ENCODE measurements around the gene DZIP1L. TPM values are rescaled to one million over a fixed set of nuclear protein-coding genes. Genes with fewer than 3 reads are reported as not detected.

Gene DZIP1L
- polyA plus RNA-seq, 1 donor, result 7.1 TPM

GRCh38 chr3:138030734-138031280 lies 84.6 kb downstream of the DZIP1L start:
- DNase-seq, result no peak

- no peak for DNase-seq
These were observed 87.6 kb downstream of the DZIP1L start for GRCh38 chr3:138027821-138028220.

GRCh38 chr3:138025553-138025952 lies 89.9 kb downstream of the DZIP1L start:
- DNase-seq, result no peak

- no peak for DNase-seq
These were observed 91.7 kb downstream of the DZIP1L start for GRCh38 chr3:138023754-138024153.

GRCh38 chr3:138019281-138020069 lies 95.9 kb downstream of the DZIP1L start:
- no peak for DNase-seq

- no peak for DNase-seq
These were observed 99.3 kb downstream of the DZIP1L start for GRCh38 chr3:138016065-138016464.

- DNase-seq, result no peak
These were observed 102.9 kb downstream of the DZIP1L start for GRCh38 chr3:138012526-138012925.

Other genes starting within 250 kb of the DZIP1L start
- gene CLDN18, start 105.4 kb downstream of the DZIP1L start, polyA plus RNA-seq (ENCODE audit: insufficient read length), result 0.44 TPM
- gene A4GNT, start 16.8 kb upstream of the DZIP1L start, polyA plus RNA-seq (ENCODE audit: insufficient read length), result not detected
- 9.6 TPM for gene DBR1, start 59.3 kb upstream of the DZIP1L start, polyA plus RNA-seq (ENCODE audit: insufficient read length)
- 42.6 TPM for gene ARMC8, start 71.7 kb upstream of the DZIP1L start, polyA plus RNA-seq (ENCODE audit: insufficient read length)
- 0.86 TPM for gene NME9, start 214.2 kb upstream of the DZIP1L start, polyA plus RNA-seq (ENCODE audit: insufficient read length)
- 75.7 TPM for gene MRAS, start 233.0 kb upstream of the DZIP1L start, polyA plus RNA-seq (ENCODE audit: insufficient read length)

All from hindlimb muscle (tissue), 1 donor.